ENCODE results near the gene ARHGAP28.

The ARHGAP28 gene

GRCh38 chr18:6875749-6876148 is 146.2 kb downstream of the ARHGAP28 start:
- no peak for DNase-seq

GRCh38 chr18:6876641-6877041 is 147.1 kb downstream of the ARHGAP28 start:
- no peak for DNase-seq

GRCh38 chr18:6877288-6877687 is 147.8 kb downstream of the ARHGAP28 start:
- no peak for DNase-seq

GRCh38 chr18:6878556-6879297 is 149.2 kb downstream of the ARHGAP28 start:
- DNase-seq = no peak

GRCh38 chr18:6879508-6880195 is 150.1 kb downstream of the ARHGAP28 start:
- DNase-seq = no peak

GRCh38 chr18:6881034-6881820 is 151.7 kb downstream of the ARHGAP28 start:
- DNase-seq = no peak

GRCh38 chr18:6882401-6882800 is 152.9 kb downstream of the ARHGAP28 start:
- DNase-seq = no peak

GRCh38 chr18:6885006-6885481 is 155.5 kb downstream of the ARHGAP28 start:
- DNase-seq = no peak

- DNase-seq = no peak
Observed at GRCh38 chr18:6885992-6886796, 156.7 kb downstream of the ARHGAP28 start.

- no peak for DNase-seq
Observed at GRCh38 chr18:6886797-6887330, 157.3 kb downstream of the ARHGAP28 start.

GRCh38 chr18:6891788-6892187 is 162.3 kb downstream of the ARHGAP28 start:
- DNase-seq = no peak

GRCh38 chr18:6901286-6901926 is 171.9 kb downstream of the ARHGAP28 start:
- DNase-seq = no peak

- DNase-seq = no peak
Observed at GRCh38 chr18:6917072-6917471, 187.6 kb downstream of the ARHGAP28 start.

- no peak for DNase-seq
Observed at GRCh38 chr18:6920099-6920955, 190.8 kb downstream of the ARHGAP28 start.

GRCh38 chr18:6921571-6921970 is 192.1 kb downstream of the ARHGAP28 start:
- no peak for DNase-seq

- no peak for DNase-seq
Observed at GRCh38 chr18:6923220-6923619, 193.7 kb downstream of the ARHGAP28 start.

GRCh38 chr18:6927153-6927552 is 197.6 kb downstream of the ARHGAP28 start:
- DNase-seq = no peak

- DNase-seq = no peak
Observed at GRCh38 chr18:6928359-6928758, 198.8 kb downstream of the ARHGAP28 start.

- DNase-seq = no peak
Observed at GRCh38 chr18:6929370-6930102, 200.0 kb downstream of the ARHGAP28 start.

GRCh38 chr18:6934859-6935258 is 205.3 kb downstream of the ARHGAP28 start:
- no peak for DNase-seq
